ENCODE measurements around the gene EEF1AKMT4. TPM values are rescaled to one million over a fixed set of nuclear protein-coding genes. Genes with fewer than 3 reads are reported as not detected.
"Not testable (repeated sequence)": the region's sequence is repeated elsewhere in the genome, so short reads cannot be mapped to it uniquely, and the experiment has no call there.

EEF1AKMT4 gene
- total RNA-seq, 4 donors from 2014 or later, result 5.7 to 14.6 (median 8.5) TPM

- Histone ChIP-seq H3K36me3 (peaks cover 0 to 7% of the 10 kb centered on the region in 2 donors), H3K9me3 (no peaks in the 10 kb centered on the region), H3K4me3 (peak overlapping the region in 2 of 4 donors; percentile 13 to 54), H3K27ac (no peak overlapping the region), H3K27me3 (peaks cover 36 to 76% (median 51%) of the 10 kb centered on the region in 3 donors), H3K4me1 (peaks cover 10 to 14% of the 10 kb centered on the region in 2 donors)
- in situ Hi-C loops (cut with MboI; ENCODE audit: low sequenced_read_pairs in 4 of 4), result loop anchor here in 1 of 4 donors (25.0 kb wide), 1 partner anchor 375 kb away; the partner anchor contains the start of gene PARL
- TF ChIP-seq POLR2A (IDR thresholded peaks at IDR 0.05) (no peak), CTCF (IDR thresholded peaks at IDR 0.05 in 4 of 5, conservative IDR thresholded peaks at IDR 0.05 in 1 of 5) (no peak)
- DNase-seq (no peak), ATAC-seq (no peak)
- intact Hi-C loops (cut with DNase I; ENCODE audit: low total_unique reads), result no loop called here
These were observed 13.3 kb downstream of the EEF1AKMT4 start for GRCh38 chr3:184262764-184263179.

- peaks cover 19 to 46% (median 20%) of the 10 kb centered on the region in 3 donors for H3K27me3 ChIP-seq
- H3K9me3 ChIP-seq; DNase-seq; H3K4me1 ChIP-seq; H3K4me3 ChIP-seq; intact Hi-C loops (cut with DNase I; ENCODE audit: low total_unique reads); H3K36me3 ChIP-seq; ATAC-seq; H3K27ac ChIP-seq: not testable (repeated sequence)
- in situ Hi-C loops (cut with MboI; ENCODE audit: low sequenced_read_pairs in 4 of 4), result loop anchor here in 1 of 4 donors (25.0 kb wide), 1 partner anchor 380 kb away; the partner anchor contains the start of gene PARL
These were observed 17.8 kb downstream of the EEF1AKMT4 start for GRCh38 chr3:184267249-184267648.

GRCh38 chr3:184272269-184272668, 22.8 kb downstream of the EEF1AKMT4 start:
- in situ Hi-C loops (cut with MboI; ENCODE audit: low sequenced_read_pairs in 4 of 4), result loop anchor here in 1 of 4 donors (25.0 kb wide), 1 partner anchor 385 kb away; the partner anchor contains the start of gene PARL
- H3K27me3 ChIP-seq, result peaks cover 20 to 38% (median 26%) of the 10 kb centered on the region in 3 donors
- intact Hi-C loops (cut with DNase I; ENCODE audit: low total_unique reads), result no loop called here
- H3K36me3 ChIP-seq, result no peaks in the 10 kb centered on the region
- no peak for ATAC-seq
- H3K4me1 ChIP-seq, result no peaks in the 10 kb centered on the region
- DNase-seq, result no peak
- no peak for TF ChIP-seq CTCF (IDR thresholded peaks at IDR 0.05 in 4 of 5, conservative IDR thresholded peaks at IDR 0.05 in 1 of 5)
- H3K9me3 ChIP-seq, result no peaks in the 10 kb centered on the region
- no peak overlapping the region for H3K4me3 ChIP-seq
- no peak overlapping the region for H3K27ac ChIP-seq

- intact Hi-C loops (cut with DNase I; ENCODE audit: low total_unique reads) (no loop called here), in situ Hi-C loops (cut with MboI; ENCODE audit: low sequenced_read_pairs in 4 of 4) (loop anchor here in 1 of 4 donors (25.0 kb wide), 1 partner anchor 388 kb away; the partner anchor contains the start of gene PARL)
- Histone ChIP-seq H3K36me3 (no peaks in the 10 kb centered on the region), H3K27ac (no peak overlapping the region), H3K27me3 (peaks cover 20 to 28% (median 24%) of the 10 kb centered on the region in 3 donors), H3K4me1 (no peaks in the 10 kb centered on the region), H3K4me3 (no peak overlapping the region), H3K9me3 (no peaks in the 10 kb centered on the region)
- TF ChIP-seq CTCF (IDR thresholded peaks at IDR 0.05 in 4 of 5, conservative IDR thresholded peaks at IDR 0.05 in 1 of 5) (no peak), POLR2A (IDR thresholded peaks at IDR 0.05) (no peak)
- DNase-seq, result no peak
- ATAC-seq, result no peak
These were observed 25.9 kb downstream of the EEF1AKMT4 start for GRCh38 chr3:184275381-184275701.

- Histone ChIP-seq H3K27me3 (peaks cover 20 to 28% (median 24%) of the 10 kb centered on the region in 3 donors), H3K4me3 (no peak within 1 kb of the TSS), H3K9me3 (no peaks in the 10 kb centered on the region), H3K36me3 (no peaks in the 10 kb centered on the region), H3K4me1 (no peaks in the 10 kb centered on the region), H3K27ac (no peak within 1 kb of the TSS)
- TF ChIP-seq POLR2A (IDR thresholded peaks at IDR 0.05) (no peak), CTCF (IDR thresholded peaks at IDR 0.05 in 4 of 5, conservative IDR thresholded peaks at IDR 0.05 in 1 of 5) (no peak)
- in situ Hi-C loops (cut with MboI; ENCODE audit: low sequenced_read_pairs in 4 of 4), result loop anchor here in 1 of 4 donors (25.0 kb wide), 1 partner anchor 389 kb away; the partner anchor contains the start of gene PARL
- ATAC-seq (no peak), DNase-seq (no peak)
- intact Hi-C loops (cut with DNase I; ENCODE audit: low total_unique reads), result no loop called here
These were observed 26.8 kb downstream of the EEF1AKMT4 start, which contains the start of gene ECE2 for GRCh38 chr3:184275961-184276910. Gene ECE2 (plus strand): TSS chr3:184276022. CDS start chr3:184276154, 132 bp downstream.

All from gastrocnemius medialis (tissue), 4 donors.